B cell (primary cell): ENCODE results near the gene TTC28.

Experiments used
- CTCF ChIP-seq: fragments of 200-600 bp; IDR thresholded peaks from one replicate; pipeline ENCODE4 v1.8.0; 2022; ENCODE audit warnings: antibody characterized with exemption, mild to moderate bottlenecking
- EZH2 ChIP-seq: IDR thresholded peaks from 2 replicates; pipeline ENCODE4 v1.6.1; 2012; ENCODE audit warnings: borderline replicate concordance, low read depth, mild to moderate bottlenecking, moderate library complexity, low read length; ENCODE audit not compliant: insufficient read depth, poor library complexity, severe bottlenecking

DNA sequence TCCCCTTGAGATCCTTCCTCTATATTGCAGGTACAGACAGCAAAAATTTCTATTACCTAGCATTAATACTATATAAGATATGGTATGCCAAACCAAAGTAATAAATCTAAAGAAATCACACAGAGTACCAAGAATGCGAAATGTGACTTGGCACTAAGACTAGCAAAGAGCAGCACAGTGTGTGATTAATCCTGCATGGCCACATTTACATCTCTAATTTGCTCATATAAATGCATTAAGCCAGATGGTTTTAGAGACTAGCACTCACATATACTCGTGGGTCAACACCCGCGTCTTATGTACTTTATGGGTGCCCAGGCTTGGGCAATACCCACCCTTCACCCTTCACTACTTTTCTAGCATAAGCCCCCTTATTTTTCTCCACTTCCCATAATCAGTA, 213.2 kb downstream of the TTC28 start:
- TF ChIP-seq CTCF: no peak
- TF ChIP-seq EZH2: no peak
